Natural killer cell (primary cell): ENCODE measurements around the gene COQ9. TPM values are rescaled to one million over a fixed set of nuclear protein-coding genes. Genes with fewer than 3 reads are reported as not detected.
A peak's percentile ranks its signal among the peaks of the same experiment; 100 is the strongest.

Source experiments
- ATAC-seq, 3 donors: fragments of 150-1000 bp in 2 of 3; fragments of 200-7000 bp in 1 of 3; cut with Tn5 transposase; 1 replicate in 1 of 3; 2 replicates in 2 of 3; pipeline ENCODE4 v1.10.0; 2021; ENCODE audit warnings: mild to moderate bottlenecking in 2 of 3, moderate library complexity in 2 of 3
- DNase-seq, 2 donors: peaks; one replicate each; pipeline versions ENCODE4 v3.0.0 to v3.0.0-alpha.2; 2013 to 2021; ENCODE audit warnings: mixed read lengths in 1 of 2
- H3K27ac ChIP-seq: one replicate; pipeline ENCODE4 v1.5.1; 2013; ENCODE audit warnings: mild to moderate bottlenecking, low read length
- H3K27me3 ChIP-seq: one replicate; pipeline ENCODE4 v1.6.1; 2013; ENCODE audit warnings: low read length; ENCODE audit not compliant: control insufficient read depth, insufficient read depth
- H3K36me3 ChIP-seq: one replicate; pipeline ENCODE4 v1.6.1; 2013; ENCODE audit warnings: low read length; ENCODE audit not compliant: control insufficient read depth, insufficient read depth
- H3K4me1 ChIP-seq: one replicate; pipeline ENCODE4 v1.6.1; 2013; ENCODE audit warnings: low read length; ENCODE audit not compliant: control insufficient read depth, insufficient read depth
- H3K4me3 ChIP-seq: one replicate; pipeline ENCODE4 v1.5.1; 2013; ENCODE audit warnings: low read length
- H3K9me3 ChIP-seq: one replicate; pipeline ENCODE4 v1.6.1; 2013; ENCODE audit warnings: low read length; ENCODE audit not compliant: control insufficient read depth, insufficient read depth
- H3K27ac Mint-ChIP-seq, 2 donors: one replicate each; pipeline ENCODE4 v1.8.0; 2022; ENCODE audit warnings: mild to moderate bottlenecking in 2 of 2, mixed read lengths in 2 of 2, moderate library complexity in 1 of 2
- H3K27me3 Mint-ChIP-seq, 2 donors: one replicate each; pipeline ENCODE4 v1.8.0; 2022; ENCODE audit warnings: low read depth in 2 of 2, mixed read lengths in 2 of 2
- H3K36me3 Mint-ChIP-seq: one replicate; pipeline ENCODE4 v1.8.0; 2022; ENCODE audit warnings: mixed read lengths
- H3K4me1 Mint-ChIP-seq, 2 donors: one replicate each; pipeline ENCODE4 v1.8.0; 2022; ENCODE audit warnings: mixed read lengths in 2 of 2
- H3K4me3 Mint-ChIP-seq: one replicate; pipeline ENCODE4 v1.8.0; 2022; ENCODE audit warnings: mild to moderate bottlenecking, moderate library complexity, mixed read lengths
- H3K9me3 Mint-ChIP-seq, 2 donors: one replicate each; pipeline ENCODE4 v1.8.0; 2022; ENCODE audit warnings: mixed read lengths in 2 of 2
- CTCF ChIP-seq: fragments of 200-600 bp; IDR thresholded peaks from one replicate; pipeline ENCODE4 v1.8.0; 2022; ENCODE audit warnings: antibody characterized with exemption
- WGBS: methylation state at CpG from one replicate; pipeline ENCODE4 v1.1.7; 2013; ENCODE audit warnings: missing lambda C conversion rate; ENCODE audit not compliant: insufficient coverage; 5-methylcytosine and 5-hydroxymethylcytosine counted together
- intact Hi-C: fragments of 100-400 bp; cut with micrococcal nuclease; formaldehyde crosslinking; loops from one replicate; pipeline ENCODE4 v1.14.2; 2022
- total RNA-seq, 4 donors: library from RNA; stranded (reverse); fragments of 120-200 nt in 1 of 4; gene quantifications; one replicate each; pipeline versions ENCODE4 v1.2.3 to v1.2.4, GENCODE V29; 2013 to 2022

The COQ9 gene
- total RNA-seq, 3 donors from 2014 or later (not counting 1 experiment from before 2014, with no cell fraction given) = 16.9 to 30.2 (median 18.3) TPM

GRCh38 chr16:57482845-57483545, 35.7 kb downstream of the COQ9 start:
- Mint-ChIP-seq H3K27me3 (peaks cover 0 to 3% of the 10 kb centered on the region in 2 donors), H3K36me3 (no peaks in the 10 kb centered on the region), H3K9me3 (no peaks in the 10 kb centered on the region), H3K4me3 (no peak overlapping the region), H3K27ac (no peak overlapping the region), H3K4me1 (peaks cover 23 to 46% of the 10 kb centered on the region in 2 donors)
- H3K4me3 ChIP-seq = no peak overlapping the region
- peaks cover 39% of the 10 kb centered on the region for H3K4me1 ChIP-seq
- no peaks in the 10 kb centered on the region for H3K36me3 ChIP-seq
- DNase-seq (no peak), ATAC-seq (no peak)
- H3K27me3 ChIP-seq = no peaks in the 10 kb centered on the region
- TF ChIP-seq CTCF = no peak
- H3K27ac ChIP-seq = no peak overlapping the region
- WGBS = 96% methylated on average over 14 of the region's 14 CpGs
- H3K9me3 ChIP-seq = no peaks in the 10 kb centered on the region
- intact Hi-C loops = no loop called here

- Histone ChIP-seq H3K36me3 (no peaks in the 10 kb centered on the region), H3K9me3 (no peaks in the 10 kb centered on the region), H3K27ac (no peak overlapping the region), H3K4me3 (no peak overlapping the region), H3K4me1 (peaks cover 31% of the 10 kb centered on the region), H3K27me3 (no peaks in the 10 kb centered on the region)
- H3K4me1 Mint-ChIP-seq = peaks cover 18 to 40% of the 10 kb centered on the region in 2 donors
- no peak for DNase-seq
- H3K9me3 Mint-ChIP-seq = no peaks in the 10 kb centered on the region
- no peaks in the 10 kb centered on the region for H3K36me3 Mint-ChIP-seq
- peak overlapping the region in 1 of 2 donors; percentile 57 for H3K27ac Mint-ChIP-seq
- intact Hi-C loops = no loop called here
- 96% methylated on average over 18 of the region's 19 CpGs for WGBS
- ATAC-seq = no peak
- peaks cover 0 to 3% of the 10 kb centered on the region in 2 donors for H3K27me3 Mint-ChIP-seq
- TF ChIP-seq CTCF = no peak
- no peak overlapping the region for H3K4me3 Mint-ChIP-seq
Observed at GRCh38 chr16:57483725-57484514, 36.6 kb downstream of the COQ9 start.

- peaks cover 0 to 3% of the 10 kb centered on the region in 2 donors for H3K27me3 Mint-ChIP-seq
- DNase-seq (no peak), ATAC-seq (no peak)
- no peak overlapping the region for H3K4me3 Mint-ChIP-seq
- intact Hi-C loops = no loop called here
- Histone ChIP-seq H3K36me3 (no peaks in the 10 kb centered on the region), H3K27me3 (no peaks in the 10 kb centered on the region), H3K27ac (no peak overlapping the region), H3K9me3 (no peaks in the 10 kb centered on the region), H3K4me1 (peaks cover 24% of the 10 kb centered on the region), H3K4me3 (no peak overlapping the region)
- H3K9me3 Mint-ChIP-seq = no peaks in the 10 kb centered on the region
- H3K36me3 Mint-ChIP-seq = no peaks in the 10 kb centered on the region
- WGBS = 96% methylated on average over 8 of the region's 8 CpGs
- H3K4me1 Mint-ChIP-seq = peaks cover 13 to 34% of the 10 kb centered on the region in 2 donors
- TF ChIP-seq CTCF = no peak
- H3K27ac Mint-ChIP-seq = peak overlapping the region in 1 of 2 donors; percentile 57
Observed at GRCh38 chr16:57484515-57485005, 37.3 kb downstream of the COQ9 start.
